GM12878 (cell line): ENCODE measurements around the gene ZFP36. TPM values are rescaled to one million over a fixed set of nuclear protein-coding genes. Genes with fewer than 3 reads are reported as not detected.

Experiments used
- ATAC-seq: fragments of 200-7000 bp; cut with Tn5 transposase; 3 replicates; pipeline ENCODE4 v1.9.1; 2020; ENCODE audit warnings: mild to moderate bottlenecking, moderate library complexity
- BruUV-seq: library from RNA; stranded (reverse); fragments of 400-500 nt; replicated peaks from 2 replicates; lab custom pipeline; 2021; lab: Mats Ljungman, UMichigan
- CTCF ChIA-PET: fragments of 300-600 bp; sonication (Branson Sonifier 250); formaldehyde crosslinking; extraction: SDS; loops from one replicate; lab custom pipeline; 2021; ENCODE audit warnings: inconsistent platforms; lab: Yijun Ruan, JAX
- POLR2A ChIA-PET: fragments of 350-600 bp; formaldehyde crosslinking; extraction: SDS; loops from one replicate; lab custom pipeline; 2021; ENCODE audit warnings: inconsistent platforms; lab: Charles Lee
- RAD21 ChIA-PET: fragments of 300-600 bp; sonication (Branson Sonifier 250); formaldehyde crosslinking; loops from one replicate; lab custom pipeline; 2023; ENCODE audit warnings: antibody characterized with exemption; ENCODE audit not compliant: unreplicated experiment; lab: Charles Lee
- SMC1A ChIA-PET: fragments of 300-600 bp; sonication (Branson Sonifier 250); formaldehyde crosslinking; loops from one replicate; lab custom pipeline; 2023; ENCODE audit not compliant: unreplicated experiment, uncharacterized antibody; lab: Charles Lee
- DNase-seq: peaks from one replicate; pipeline ENCODE4 v3.0.0-alpha.2; 2011; ENCODE audit warnings: low read depth, low spot score
- FAIRE-seq: peaks from 3 replicates; lab custom pipeline; 2011; peaks lifted over from hg19 to GRCh38; lab: Jason Lieb, UNC
- H2AFZ ChIP-seq: 2 replicates; pipeline ENCODE4 v1.6.0; 2011; ENCODE audit warnings: low read depth, low read length, control low read depth; ENCODE audit not compliant: control insufficient read depth
- H3K27ac ChIP-seq: 2 replicates; pipeline ENCODE4 v1.5.1; 2011; ENCODE audit warnings: control low read depth; ENCODE audit not compliant: control insufficient read depth, insufficient read depth
- H3K27me3 ChIP-seq, 2 experiments: replicated peaks in 1 of 2; 2 replicates each; pipeline versions ENCODE4 v1.6.0 to v1.6.1; 2011; ENCODE audit warnings: low read length in 1 of 2; ENCODE audit not compliant: control insufficient read depth in 2 of 2, insufficient read depth in 2 of 2
- H3K36me3 ChIP-seq, 2 experiments: 2 replicates each; pipeline ENCODE4 v1.5.1; 2011; ENCODE audit warnings: low read length in 1 of 2; ENCODE audit not compliant: control insufficient read depth in 2 of 2, insufficient read depth in 2 of 2
- H3K4me1 ChIP-seq: 2 replicates; pipeline ENCODE4 v1.6.1; 2011; ENCODE audit warnings: mild to moderate bottlenecking, low read length, moderate library complexity, mixed read lengths; ENCODE audit not compliant: control insufficient read depth, insufficient read depth
- H3K4me2 ChIP-seq: 2 replicates; pipeline ENCODE4 v1.6.0; 2011; ENCODE audit warnings: control low read depth; ENCODE audit not compliant: control insufficient read depth, insufficient read depth
- H3K4me3 ChIP-seq: fragments of 200-600 bp; sonication (generic); 2 replicates; pipeline ENCODE4 v1.5.1; 2016
- H3K79me2 ChIP-seq: 2 replicates; pipeline ENCODE4 v1.6.0; 2011; ENCODE audit warnings: low read length; ENCODE audit not compliant: control insufficient read depth, insufficient read depth
- H3K9ac ChIP-seq: 2 replicates; pipeline ENCODE4 v1.8.0; 2011; ENCODE audit warnings: low read length, control low read depth, mixed read lengths; ENCODE audit not compliant: control insufficient read depth, insufficient read depth
- H3K9me3 ChIP-seq: replicated peaks from 3 replicates; pipeline ENCODE4 v1.5.1; 2011; ENCODE audit warnings: mild to moderate bottlenecking, low read length; ENCODE audit not compliant: control insufficient read depth, insufficient read depth
- H4K20me1 ChIP-seq: 2 replicates; pipeline ENCODE4 v1.6.0; 2011; ENCODE audit not compliant: control insufficient read depth, insufficient read depth
- CREB1 ChIP-seq: IDR thresholded peaks from 2 replicates; pipeline ENCODE4 v1.6.1; 2012; ENCODE audit warnings: low read depth, mild to moderate bottlenecking, inconsistent platforms
- FOXK2 ChIP-seq: fragments of 450-650 bp; IDR thresholded peaks from 2 replicates; pipeline ENCODE4 v1.6.1; 2017; ENCODE audit warnings: mild to moderate bottlenecking, moderate library complexity
- GATAD2B ChIP-seq: fragments of 450-650 bp; conservative IDR thresholded peaks from 2 replicates; pipeline ENCODE4 v1.6.1; 2017; ENCODE audit warnings: low read depth, mild to moderate bottlenecking, moderate library complexity
- PML ChIP-seq: IDR thresholded peaks from 2 replicates; pipeline ENCODE4 v1.6.1; 2012; ENCODE audit warnings: low read length, inconsistent platforms
- POLR2A ChIP-seq: IDR thresholded peaks from 2 replicates; pipeline ENCODE4 v1.6.1; 2011; ENCODE audit warnings: low read depth, mild to moderate bottlenecking, low read length
- PRDM15 ChIP-seq: fragments of 450-650 bp; formaldehyde crosslinking; IDR thresholded peaks from 2 replicates; pipeline ENCODE4 v1.4.0; 2020; ENCODE audit warnings: mild to moderate bottlenecking, moderate library complexity
- STAT3 ChIP-seq: IDR thresholded peaks from 2 replicates; pipeline ENCODE4 v1.6.1; 2011; ENCODE audit warnings: low read depth, low read length, improper control_type of control experiment
- ZBTB33 ChIP-seq: fragments of 450-650 bp; IDR thresholded peaks from 2 replicates; pipeline ENCODE4 v1.6.1; 2017; ENCODE audit warnings: mild to moderate bottlenecking
- ZSCAN29 ChIP-seq: fragments of 450-650 bp; IDR thresholded peaks from 2 replicates; pipeline ENCODE4 v1.6.1; 2017; ENCODE audit warnings: mild to moderate bottlenecking, moderate library complexity
- WGBS: methylation state at CpG from one replicate; pipeline ENCODE4 v1.1.6; 2016; ENCODE audit warnings: low lambda C conversion rate; ENCODE audit not compliant: insufficient replicate concordance, insufficient coverage; ENCODE audit errors: missing lambda C conversion rate; 5-methylcytosine and 5-hydroxymethylcytosine counted together
- in situ Hi-C: fragments of 300-500 bp; cut with MboI; formaldehyde crosslinking; loops from 9 replicates; pipeline ENCODE4 v1.14.3; 2018; ENCODE audit warnings: mixed read lengths
- intact Hi-C: fragments of 100-400 bp; cut with micrococcal nuclease; formaldehyde crosslinking; loops from one replicate; pipeline ENCODE4 v1.14.2; 2022; ENCODE audit not compliant: unreplicated experiment
- polyA plus RNA-seq, 11 experiments: library from polyadenylated mRNA; depleted of rRNA in 4 of 11; unstranded in 6 of 11; stranded (reverse) in 5 of 11; fragments of >200 nt; fragmentation: Nextera tagmentation in 4 of 11; fragmentation: Illumina TruSeq in 1 of 11; extraction: Ambion mirVana in 4 of 11; extraction: Trizol in 1 of 11; gene quantifications; 1 replicate in 1 of 11; 2 replicates in 10 of 11; pipeline versions ENCODE4 v1.2.1 to v1.2.3, GENCODE V29; 2011 to 2016; ENCODE audit warnings: inconsistent platforms in 2 of 11, missing spikeins in 2 of 11, low read depth in 1 of 11
- total RNA-seq, 4 experiments: library from RNA; depleted of rRNA in 3 of 4; stranded (reverse); fragments of >200 nt in 3 of 4; fragmentation: Illumina TruSeq in 1 of 4; extraction: Trizol in 1 of 4; gene quantifications; 2 replicates each; pipeline versions ENCODE4 v1.2.1 to v1.2.3, GENCODE V29; 2013 to 2021

ZFP36 gene
- total and polyA plus RNA-seq, 10 of the 15 experiments (the other 5 are each of a cell fraction or from before 2014, with no cell fraction given): 5.3 to 55.0 (median 18.1) TPM

- Histone ChIP-seq H3K4me3 (no peak overlapping the region), H2AFZ (no peak overlapping the region), H3K4me1 (no peaks in the 10 kb centered on the region), H3K9ac (no peak overlapping the region), H3K4me2 (no peak overlapping the region), H3K79me2 (no peaks in the 10 kb centered on the region), H3K9me3 (no peaks in the 10 kb centered on the region), H4K20me1 (no peaks in the 10 kb centered on the region), H3K36me3 (peaks cover 10 to 24% of the 10 kb centered on the region in 2 experiments; a peak in 3 of 4 replicates), H3K27me3 (no peaks in the 10 kb centered on the region), H3K27ac (no peak overlapping the region)
- BruUV-seq: no TSS peak
- TF ChIP-seq POLR2A (peak; percentile 31), PML (no peak), GATAD2B (no peak)
- WGBS: 87% methylated on average over 34 of the region's 35 CpGs
- in situ Hi-C loops: no loop called here
- ChIA-PET POLR2A (no interaction called here), RAD21 (no interaction called here), CTCF (interaction anchor here (1.1 kb wide), 1 partner anchor 25 kb away, joined by 3 read pairs; no protein-coding TSS in a partner anchor), SMC1A (no interaction called here)
- intact Hi-C loops: no loop called here
- ATAC-seq: no peak
- no peak for DNase-seq
- FAIRE-seq: no peak
Observed at GRCh38 chr19:39423258-39424086, 16.8 kb downstream of the ZFP36 start.

- Histone ChIP-seq H3K79me2 (no peaks in the 10 kb centered on the region), H3K27me3 (no peaks in the 10 kb centered on the region), H3K9ac (no peak overlapping the region), H3K4me2 (no peak overlapping the region), H2AFZ (no peak overlapping the region), H3K4me3 (no peak overlapping the region), H3K9me3 (no peaks in the 10 kb centered on the region), H3K4me1 (no peaks in the 10 kb centered on the region), H3K27ac (no peak overlapping the region), H4K20me1 (no peaks in the 10 kb centered on the region), H3K36me3 (peaks cover 4 to 16% of the 10 kb centered on the region in 2 experiments; a peak in 3 of 4 replicates)
- POLR2A ChIA-PET: interaction anchor here (2.9 kb wide), 1 partner anchor 11 kb away, joined by 13 read pairs; the partner anchor contains the start of gene RPS16
- RAD21 ChIA-PET: interaction anchor here (0.5 kb wide), 1 partner anchor 409 kb away, joined by 3 read pairs; the partner anchor contains the start of gene DYRK1B
- CTCF ChIA-PET: no interaction called here
- in situ Hi-C loops (no loop called here), intact Hi-C loops (no loop called here)
- no peak for FAIRE-seq
- DNase-seq: no peak
- 78% methylated on average over 16 of the region's 16 CpGs for WGBS
- TF ChIP-seq ZBTB33: no peak
- TF ChIP-seq FOXK2: no peak
- no peak for TF ChIP-seq STAT3
- no peak for TF ChIP-seq PRDM15 (CRISPR knock-in tag)
- no peak for TF ChIP-seq ZSCAN29
- TF ChIP-seq CREB1: no peak
- SMC1A ChIA-PET: interaction anchor here (1.1 kb wide), 1 partner anchor 13 kb away, joined by 5 read pairs; the partner anchor contains the start of gene PLEKHG2
- BruUV-seq: no TSS peak
- ATAC-seq: no peak
Observed at GRCh38 chr19:39424934-39425333, 18.3 kb downstream of the ZFP36 start.
